Gastroesophageal sphincter (tissue), 3 donors: ENCODE data around the gene PREPL.

ENCODE experiments used
- EP300 ChIP-seq: sonication (generic); formaldehyde crosslinking; IDR thresholded peaks from one replicate; pipeline ENCODE4 v1.6.1; 2017; ENCODE audit warnings: antibody characterized with exemption, mild to moderate bottlenecking
- POLR2A ChIP-seq, 2 donors: fragments of 450-650 bp; IDR thresholded peaks; one replicate each; pipeline ENCODE4 v1.6.1; 2017; ENCODE audit warnings: antibody characterized with exemption in 2 of 2, mild to moderate bottlenecking in 2 of 2, moderate library complexity in 1 of 2
- POLR2AphosphoS5 ChIP-seq: sonication (generic); formaldehyde crosslinking; IDR thresholded peaks from one replicate; pipeline ENCODE4 v1.6.1; 2017; ENCODE audit warnings: antibody characterized with exemption
- TF ChIP-seq, protein P1 (sequence below), 4 experiments: fragments of 200-600 bp in 2 of 4; fragments of 450-650 bp in 2 of 4; sonication (generic) in 1 of 4; IDR thresholded peaks; one replicate each; pipeline ENCODE4 v1.5.1; 2017 to 2019; ENCODE audit warnings: antibody characterized with exemption in 4 of 4, mild to moderate bottlenecking in 2 of 4, moderate library complexity in 2 of 4

DNA sequence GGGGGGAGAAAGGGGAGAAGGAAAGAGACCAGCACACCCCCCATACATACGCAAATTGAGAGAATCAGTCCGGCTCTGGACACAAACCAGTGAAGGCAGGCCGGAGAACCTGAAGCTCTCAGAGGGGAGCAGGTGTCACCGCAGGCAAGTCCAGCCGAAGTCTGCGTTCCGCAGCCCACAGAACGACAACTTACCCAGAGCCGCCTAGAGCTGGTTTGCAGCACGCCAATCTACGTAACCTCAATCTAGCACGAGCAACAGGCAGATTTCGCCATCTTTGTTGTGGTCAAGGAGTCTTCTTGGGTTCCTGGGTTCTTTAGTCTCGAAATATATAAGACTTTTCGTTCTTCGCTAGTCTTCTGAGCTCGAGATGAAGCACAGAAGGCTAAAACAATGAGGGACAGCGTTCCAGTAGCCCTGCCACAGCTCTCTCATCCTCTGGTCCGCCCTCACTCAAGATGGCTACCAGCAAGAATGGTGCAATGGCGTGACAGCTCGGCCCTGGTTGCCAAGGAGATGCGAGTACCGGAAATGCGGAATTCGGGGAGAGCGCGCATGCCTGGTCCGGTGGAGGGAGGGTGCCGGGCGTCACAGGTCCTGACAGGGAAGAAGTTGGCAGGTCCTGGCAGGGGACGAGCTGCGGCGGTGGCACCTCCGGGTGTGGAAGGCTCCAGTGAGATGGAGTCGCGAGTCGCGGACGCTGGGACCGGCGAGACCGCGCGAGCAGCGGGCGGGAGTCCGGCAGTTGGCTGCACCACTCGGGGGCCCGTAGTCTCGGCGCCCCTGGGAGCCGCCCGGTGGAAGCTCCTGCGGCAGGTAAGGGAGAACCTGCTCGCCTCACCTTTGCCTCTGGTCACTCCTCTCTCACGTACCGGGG, at the start of gene PREPL, which contains the start of gene CAMKMT:
- TF ChIP-seq, protein P1, sequence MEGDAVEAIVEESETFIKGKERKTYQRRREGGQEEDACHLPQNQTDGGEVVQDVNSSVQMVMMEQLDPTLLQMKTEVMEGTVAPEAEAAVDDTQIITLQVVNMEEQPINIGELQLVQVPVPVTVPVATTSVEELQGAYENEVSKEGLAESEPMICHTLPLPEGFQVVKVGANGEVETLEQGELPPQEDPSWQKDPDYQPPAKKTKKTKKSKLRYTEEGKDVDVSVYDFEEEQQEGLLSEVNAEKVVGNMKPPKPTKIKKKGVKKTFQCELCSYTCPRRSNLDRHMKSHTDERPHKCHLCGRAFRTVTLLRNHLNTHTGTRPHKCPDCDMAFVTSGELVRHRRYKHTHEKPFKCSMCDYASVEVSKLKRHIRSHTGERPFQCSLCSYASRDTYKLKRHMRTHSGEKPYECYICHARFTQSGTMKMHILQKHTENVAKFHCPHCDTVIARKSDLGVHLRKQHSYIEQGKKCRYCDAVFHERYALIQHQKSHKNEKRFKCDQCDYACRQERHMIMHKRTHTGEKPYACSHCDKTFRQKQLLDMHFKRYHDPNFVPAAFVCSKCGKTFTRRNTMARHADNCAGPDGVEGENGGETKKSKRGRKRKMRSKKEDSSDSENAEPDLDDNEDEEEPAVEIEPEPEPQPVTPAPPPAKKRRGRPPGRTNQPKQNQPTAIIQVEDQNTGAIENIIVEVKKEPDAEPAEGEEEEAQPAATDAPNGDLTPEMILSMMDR (IDR thresholded peaks at IDR 0.05), result peak in 1 of 4 experiments; percentile 4
- TF ChIP-seq POLR2A (IDR thresholded peaks at IDR 0.05), result peak; percentile 59 to 66
- TF ChIP-seq EP300, result no peak
- TF ChIP-seq POLR2AphosphoS5, result peak; percentile 85
